ENCODE data around the gene KREMEN2.

The KREMEN2 gene

GRCh38 chr16:3007957-3008689 is 44.0 kb downstream of the KREMEN2 start:
- H3K4me3 ChIP-seq (ENCODE audit: low read depth, low read length) = no peak overlapping the region
- no peak for TF ChIP-seq CTCF (IDR thresholded peaks at IDR 0.05; ENCODE audit: borderline replicate concordance, insufficient read depth, low read depth, low read length)

- H3K4me3 ChIP-seq (ENCODE audit: low read depth, low read length) = no peak overlapping the region
- no peak for TF ChIP-seq CTCF (IDR thresholded peaks at IDR 0.05; ENCODE audit: borderline replicate concordance, insufficient read depth, low read depth, low read length)
Observed at GRCh38 chr16:3008690-3009037, 44.6 kb downstream of the KREMEN2 start.

GRCh38 chr16:3009568-3010390 is 45.7 kb downstream of the KREMEN2 start:
- no peak for TF ChIP-seq CTCF (IDR thresholded peaks at IDR 0.05; ENCODE audit: borderline replicate concordance, insufficient read depth, low read depth, low read length)
- H3K4me3 ChIP-seq (ENCODE audit: low read depth, low read length) = no peak overlapping the region

GRCh38 chr16:3010510-3010909 is 46.4 kb downstream of the KREMEN2 start:
- no peak for TF ChIP-seq CTCF (IDR thresholded peaks at IDR 0.05; ENCODE audit: borderline replicate concordance, insufficient read depth, low read depth, low read length)

GRCh38 chr16:3012246-3012645 is 48.2 kb downstream of the KREMEN2 start:
- no peak overlapping the region for H3K4me3 ChIP-seq (ENCODE audit: low read depth, low read length)
- no peak for TF ChIP-seq CTCF (IDR thresholded peaks at IDR 0.05; ENCODE audit: borderline replicate concordance, insufficient read depth, low read depth, low read length)

More at GRCh38 chr16:3010510-3010909, 46.4 kb downstream of the KREMEN2 start:
- no peak overlapping the region for H3K4me3 ChIP-seq (ENCODE audit: low read depth, low read length)

- no peak within 1 kb of the TSS for H3K4me3 ChIP-seq (ENCODE audit: low read depth, low read length)
Observed at GRCh38 chr16:3012828-3013420, 48.8 kb downstream of the KREMEN2 start, which contains the start of gene CLDN9. Gene CLDN9, plus strand, starts transcription at chr16:3012923. Its CDS starts 440 bp downstream, at chr16:3013363.

More at GRCh38 chr16:3012828-3013420, 48.8 kb downstream of the KREMEN2 start, which contains the start of gene CLDN9:
- no peak for TF ChIP-seq CTCF (IDR thresholded peaks at IDR 0.05; ENCODE audit: borderline replicate concordance, insufficient read depth, low read depth, low read length)

Measured in GM12875 (cell line).